Measurements from ENCODE around the gene SLX4IP.

Gene SLX4IP

DNA sequence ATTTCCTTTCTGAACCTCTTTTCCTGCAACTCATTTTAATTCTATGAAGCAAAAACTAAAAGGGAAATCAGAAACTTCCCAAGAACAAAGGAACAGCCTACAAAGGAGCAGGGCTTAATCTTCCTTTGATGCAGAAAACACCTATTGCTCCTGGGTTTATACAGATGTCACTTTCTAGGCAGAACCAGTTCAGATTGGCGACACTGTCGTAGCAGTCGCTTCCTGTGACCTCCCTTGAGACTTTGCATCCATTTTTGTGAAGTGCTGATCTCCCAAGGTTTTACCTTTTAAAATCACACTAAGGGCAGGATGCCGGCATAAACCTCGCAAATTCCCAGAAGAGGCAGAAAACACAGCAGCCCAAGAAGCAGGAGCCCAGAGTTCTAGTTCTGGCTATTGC lies 198.6 kb downstream of the SLX4IP start:
- TF ChIP-seq, protein P1, sequence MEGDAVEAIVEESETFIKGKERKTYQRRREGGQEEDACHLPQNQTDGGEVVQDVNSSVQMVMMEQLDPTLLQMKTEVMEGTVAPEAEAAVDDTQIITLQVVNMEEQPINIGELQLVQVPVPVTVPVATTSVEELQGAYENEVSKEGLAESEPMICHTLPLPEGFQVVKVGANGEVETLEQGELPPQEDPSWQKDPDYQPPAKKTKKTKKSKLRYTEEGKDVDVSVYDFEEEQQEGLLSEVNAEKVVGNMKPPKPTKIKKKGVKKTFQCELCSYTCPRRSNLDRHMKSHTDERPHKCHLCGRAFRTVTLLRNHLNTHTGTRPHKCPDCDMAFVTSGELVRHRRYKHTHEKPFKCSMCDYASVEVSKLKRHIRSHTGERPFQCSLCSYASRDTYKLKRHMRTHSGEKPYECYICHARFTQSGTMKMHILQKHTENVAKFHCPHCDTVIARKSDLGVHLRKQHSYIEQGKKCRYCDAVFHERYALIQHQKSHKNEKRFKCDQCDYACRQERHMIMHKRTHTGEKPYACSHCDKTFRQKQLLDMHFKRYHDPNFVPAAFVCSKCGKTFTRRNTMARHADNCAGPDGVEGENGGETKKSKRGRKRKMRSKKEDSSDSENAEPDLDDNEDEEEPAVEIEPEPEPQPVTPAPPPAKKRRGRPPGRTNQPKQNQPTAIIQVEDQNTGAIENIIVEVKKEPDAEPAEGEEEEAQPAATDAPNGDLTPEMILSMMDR (IDR thresholded peaks at IDR 0.05; ENCODE audit: control insufficient read depth, extremely low read depth, insufficient read depth), result no peak
- DNase-seq (ENCODE audit: low read depth), result no peak
- H3K4me3 ChIP-seq (ENCODE audit: low read depth, low read length), result no peak overlapping the region

DNA sequence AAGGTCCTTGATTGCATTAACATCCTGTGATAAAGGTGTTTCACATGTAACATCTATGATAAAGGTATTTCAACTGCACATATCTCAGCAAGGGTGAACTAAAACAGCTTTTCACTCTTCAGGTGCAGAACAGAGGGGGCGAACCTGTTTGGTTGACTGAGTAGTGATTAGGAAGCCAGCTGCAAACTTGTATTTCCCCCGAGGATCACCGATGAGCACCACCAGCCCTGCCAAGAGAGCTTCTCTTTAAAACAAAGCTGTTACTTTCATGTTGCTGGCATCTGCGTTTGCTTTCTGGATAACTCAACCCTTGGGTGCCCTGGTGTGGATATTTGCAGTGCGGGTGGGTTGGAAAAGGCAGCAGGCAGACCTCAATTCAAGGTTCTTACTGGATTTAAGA lies 199.1 kb downstream of the SLX4IP start:
- no peak for DNase-seq (ENCODE audit: low read depth)
- H3K4me3 ChIP-seq (ENCODE audit: low read depth, low read length), result no peak overlapping the region
- TF ChIP-seq, protein P1 (IDR thresholded peaks at IDR 0.05; ENCODE audit: control insufficient read depth, extremely low read depth, insufficient read depth), result no peak

GRCh38 chr20:10634683-10635411 lies 199.7 kb downstream of the SLX4IP start:
- H3K4me3 ChIP-seq (ENCODE audit: low read depth, low read length), result no peak overlapping the region
- TF ChIP-seq, protein P1 (IDR thresholded peaks at IDR 0.05; ENCODE audit: control insufficient read depth, extremely low read depth, insufficient read depth), result no peak
- no peak for DNase-seq (ENCODE audit: low read depth)

- no peak overlapping the region for H3K4me3 ChIP-seq (ENCODE audit: low read depth, low read length)
- TF ChIP-seq, protein P1 (IDR thresholded peaks at IDR 0.05; ENCODE audit: control insufficient read depth, extremely low read depth, insufficient read depth), result no peak
- no peak for DNase-seq (ENCODE audit: low read depth)
Measured at GRCh38 chr20:10635476-10636208, 200.5 kb downstream of the SLX4IP start.

DNA sequence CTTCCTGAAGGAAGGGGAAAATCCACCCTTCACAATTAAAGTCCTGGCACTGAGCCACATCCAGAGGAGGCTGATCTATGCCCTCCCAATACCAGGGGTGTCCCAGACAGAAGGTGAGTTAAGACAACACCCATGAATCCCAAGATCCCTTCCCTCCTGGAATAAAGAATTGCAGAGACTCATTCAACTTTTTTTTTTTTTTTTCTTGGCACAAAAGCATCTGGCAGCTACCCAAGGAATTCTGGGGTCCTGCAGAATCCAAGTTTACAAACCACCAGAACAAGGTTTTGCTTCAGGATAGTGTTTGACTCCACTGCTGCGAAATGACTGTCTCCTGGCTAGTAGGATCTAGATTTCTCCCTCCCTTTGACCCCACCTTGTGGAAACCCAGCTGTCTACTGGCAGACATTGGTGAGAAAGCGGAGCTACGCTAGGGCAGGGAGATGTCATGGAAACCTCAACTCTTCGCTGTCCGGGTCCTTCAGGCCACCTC lies 201.3 kb downstream of the SLX4IP start:
- no peak for DNase-seq (ENCODE audit: low read depth)
- no peak overlapping the region for H3K4me3 ChIP-seq (ENCODE audit: low read depth, low read length)
- TF ChIP-seq, protein P1 (IDR thresholded peaks at IDR 0.05; ENCODE audit: control insufficient read depth, extremely low read depth, insufficient read depth), result no peak

DNA sequence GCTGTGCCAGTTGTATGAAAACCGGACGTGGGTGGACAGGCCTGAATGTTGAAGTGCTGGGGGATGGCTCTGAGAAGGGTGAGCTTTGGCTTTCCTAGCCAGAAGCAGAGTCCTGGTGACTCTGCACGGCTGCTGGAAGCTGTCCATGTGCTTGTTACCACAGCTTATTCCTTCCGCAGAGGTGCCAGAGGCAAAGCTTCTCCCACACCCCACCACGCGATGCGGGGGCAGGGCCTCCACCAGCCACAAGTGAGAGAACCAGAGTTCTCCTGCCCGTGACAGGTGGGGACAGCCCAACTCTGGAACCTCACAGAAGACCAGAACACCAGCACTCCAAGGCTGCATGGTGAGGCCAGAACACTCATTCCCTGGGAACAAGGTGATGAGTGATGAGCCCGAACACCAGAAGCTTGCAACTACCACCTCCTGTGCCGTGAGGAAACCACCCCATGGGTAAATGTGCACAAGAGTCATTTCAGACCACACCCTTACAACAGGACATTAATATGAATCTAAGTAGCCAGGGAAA lies 202.0 kb downstream of the SLX4IP start:
- H3K4me3 ChIP-seq (ENCODE audit: low read depth, low read length), result no peak overlapping the region
- no peak for DNase-seq (ENCODE audit: low read depth)
- TF ChIP-seq, protein P1 (IDR thresholded peaks at IDR 0.05; ENCODE audit: control insufficient read depth, extremely low read depth, insufficient read depth), result no peak

All from LNCaP clone FGC (cell line).